D721Med (cell line): ENCODE measurements around the gene ATXN1.

ENCODE experiments used
- DNase-seq: peaks from one replicate; pipeline ENCODE4 v3.0.0; 2011; ENCODE audit warnings: low spot score; ENCODE audit not compliant: insufficient read length
- FAIRE-seq: peaks from 2 replicates; lab custom pipeline; 2011; peaks lifted over from hg19 to GRCh38; lab: Jason Lieb, UNC
- TF ChIP-seq, protein P1 (sequence below): IDR thresholded peaks from 2 replicates; pipeline ENCODE4 v1.5.1; 2012; ENCODE audit warnings: mild to moderate bottlenecking, control low read depth; ENCODE audit not compliant: insufficient read depth; ENCODE audit errors: missing control alignments

Gene ATXN1

GRCh38 chr6:16600701-16601100 is 160.6 kb downstream of the ATXN1 start:
- no peak for FAIRE-seq
- TF ChIP-seq, protein P1, sequence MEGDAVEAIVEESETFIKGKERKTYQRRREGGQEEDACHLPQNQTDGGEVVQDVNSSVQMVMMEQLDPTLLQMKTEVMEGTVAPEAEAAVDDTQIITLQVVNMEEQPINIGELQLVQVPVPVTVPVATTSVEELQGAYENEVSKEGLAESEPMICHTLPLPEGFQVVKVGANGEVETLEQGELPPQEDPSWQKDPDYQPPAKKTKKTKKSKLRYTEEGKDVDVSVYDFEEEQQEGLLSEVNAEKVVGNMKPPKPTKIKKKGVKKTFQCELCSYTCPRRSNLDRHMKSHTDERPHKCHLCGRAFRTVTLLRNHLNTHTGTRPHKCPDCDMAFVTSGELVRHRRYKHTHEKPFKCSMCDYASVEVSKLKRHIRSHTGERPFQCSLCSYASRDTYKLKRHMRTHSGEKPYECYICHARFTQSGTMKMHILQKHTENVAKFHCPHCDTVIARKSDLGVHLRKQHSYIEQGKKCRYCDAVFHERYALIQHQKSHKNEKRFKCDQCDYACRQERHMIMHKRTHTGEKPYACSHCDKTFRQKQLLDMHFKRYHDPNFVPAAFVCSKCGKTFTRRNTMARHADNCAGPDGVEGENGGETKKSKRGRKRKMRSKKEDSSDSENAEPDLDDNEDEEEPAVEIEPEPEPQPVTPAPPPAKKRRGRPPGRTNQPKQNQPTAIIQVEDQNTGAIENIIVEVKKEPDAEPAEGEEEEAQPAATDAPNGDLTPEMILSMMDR = no peak
- DNase-seq = no peak

DNA sequence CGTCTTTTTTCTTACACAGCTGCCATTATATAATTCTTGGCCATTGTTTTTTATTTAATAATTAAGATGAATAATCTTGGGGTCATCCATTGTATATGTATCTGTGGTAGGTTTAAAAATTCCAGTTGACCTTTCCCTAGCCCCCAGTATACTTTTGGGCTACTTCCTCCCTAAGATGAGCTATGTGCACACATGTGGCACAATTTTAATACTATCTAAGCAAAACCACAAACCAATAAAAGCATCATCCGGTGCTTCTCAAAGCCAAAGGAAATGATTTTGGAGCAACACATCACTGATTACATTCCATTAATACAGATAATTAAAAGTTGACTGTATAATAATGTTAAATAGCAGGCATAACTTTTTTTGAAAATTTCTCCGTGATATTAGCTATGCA is 161.2 kb downstream of the ATXN1 start:
- FAIRE-seq = no peak
- TF ChIP-seq, protein P1 = no peak
- no peak for DNase-seq

DNA sequence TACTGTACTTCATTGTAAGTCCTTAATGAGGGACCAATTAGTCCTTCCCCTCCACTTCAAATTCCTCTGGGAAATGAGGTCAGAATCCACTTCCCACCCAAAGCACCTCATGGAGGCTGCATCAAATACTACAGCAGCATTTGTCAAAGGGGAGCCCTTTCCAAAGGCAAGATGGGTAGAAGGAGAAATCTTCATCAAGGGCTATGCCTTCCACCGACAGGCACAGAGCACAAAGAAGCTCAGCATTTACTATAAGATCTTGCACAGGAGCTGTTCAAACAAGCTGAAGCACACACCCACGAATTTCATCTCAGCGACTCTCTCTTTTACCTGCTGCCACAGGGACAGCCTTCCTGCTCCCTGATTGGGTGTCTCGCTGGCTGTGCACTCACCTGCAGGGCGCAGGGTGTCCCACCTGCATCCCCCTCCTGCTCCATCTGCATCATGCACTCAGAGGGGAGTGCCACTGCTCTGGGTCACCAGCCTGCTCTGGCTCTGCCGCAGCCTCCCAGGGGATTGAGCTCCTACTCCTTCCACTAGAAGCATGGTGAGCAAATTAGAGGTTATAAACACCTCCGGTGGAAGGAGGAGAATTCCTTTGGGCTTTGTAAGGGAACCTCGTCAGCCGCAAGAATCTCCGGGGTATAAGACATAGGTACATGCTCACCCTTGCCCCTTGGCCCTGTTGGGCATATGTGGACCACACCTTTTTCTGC is 164.5 kb downstream of the ATXN1 start:
- FAIRE-seq = no peak
- TF ChIP-seq, protein P1 = no peak
- no peak for DNase-seq

DNA sequence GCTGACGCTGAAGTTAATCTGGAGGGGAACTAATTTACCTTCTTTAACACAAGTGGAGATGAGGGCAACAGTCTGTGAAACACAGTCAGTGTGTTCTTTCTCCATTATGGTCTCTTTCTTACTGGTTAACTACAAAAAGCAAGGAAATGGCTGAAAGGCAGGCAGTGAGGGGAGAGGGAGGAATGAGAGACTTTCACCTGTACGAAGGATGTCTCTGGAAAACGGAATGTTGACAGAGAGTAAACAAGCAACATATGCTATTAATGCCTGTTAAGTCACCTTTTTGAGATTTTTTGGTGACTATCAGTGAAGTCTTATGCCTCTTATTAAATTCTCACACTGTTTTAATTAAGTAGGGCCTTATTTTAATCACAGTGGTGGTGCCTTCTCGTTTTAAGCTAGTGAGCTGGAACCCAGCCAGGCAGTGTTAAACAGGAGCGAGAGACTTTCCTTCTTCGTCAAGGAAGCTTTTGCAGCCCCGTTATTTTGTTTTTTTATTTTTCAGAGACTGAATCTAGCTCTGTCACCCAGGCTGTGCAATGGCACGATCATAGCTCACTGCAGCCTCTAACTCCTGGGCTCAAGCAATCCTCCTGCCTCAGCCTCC is 165.6 kb downstream of the ATXN1 start:
- TF ChIP-seq, protein P1 = no peak
- DNase-seq (no peak), FAIRE-seq (no peak)

DNA sequence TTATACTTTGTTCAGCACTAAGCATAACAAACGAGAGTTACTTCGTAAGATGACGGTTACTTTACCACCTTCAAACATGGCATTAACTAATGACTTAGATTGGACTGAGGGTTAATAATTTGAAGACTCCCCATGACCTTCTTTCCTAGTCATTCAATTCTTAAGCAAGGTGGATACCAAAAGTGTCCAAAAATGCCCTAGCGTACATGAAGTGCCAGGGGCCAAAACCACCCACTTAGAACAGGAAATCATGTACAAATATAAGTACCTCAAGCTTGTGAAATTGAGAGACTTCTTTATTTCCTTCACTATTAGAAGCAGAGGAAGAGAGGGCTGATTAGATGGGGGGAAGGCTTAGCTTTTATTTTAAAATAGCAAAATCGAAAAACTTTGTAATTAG is 166.4 kb downstream of the ATXN1 start:
- TF ChIP-seq, protein P1 = no peak
- DNase-seq (no peak), FAIRE-seq (no peak)

DNA sequence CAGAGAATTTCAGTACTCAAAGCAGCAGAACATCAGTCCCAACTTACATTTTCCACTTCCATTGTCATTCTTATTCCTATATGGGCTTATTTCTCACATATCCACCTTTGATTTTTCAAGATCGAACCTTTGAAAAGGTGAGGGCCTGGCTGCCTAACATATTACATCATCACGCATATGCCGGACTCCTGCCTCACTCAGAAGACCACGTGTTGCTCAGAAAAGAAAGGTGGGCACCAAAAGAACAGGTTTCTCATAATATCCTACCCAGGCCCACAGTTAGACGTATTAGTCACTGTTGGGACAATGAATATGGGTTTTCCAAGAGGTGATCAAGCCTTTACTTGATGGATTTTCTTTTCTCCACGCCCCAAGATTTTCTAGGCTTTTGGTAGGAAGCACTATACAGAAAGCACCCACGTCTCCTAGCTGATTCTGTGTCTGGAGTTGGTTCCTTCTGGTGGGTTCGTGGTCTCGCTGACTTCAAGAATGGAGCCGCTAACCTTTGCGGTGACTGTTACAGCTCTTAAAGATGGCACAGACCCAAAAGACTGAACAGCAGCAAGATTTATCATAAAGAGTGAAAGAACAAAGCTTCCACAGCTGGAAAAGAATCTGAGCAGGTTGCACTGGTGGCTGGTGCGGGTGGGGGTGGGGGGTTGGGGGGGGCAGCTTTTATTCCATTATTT is 168.9 kb downstream of the ATXN1 start:
- DNase-seq = no peak
- no peak for FAIRE-seq
- TF ChIP-seq, protein P1 = no peak
